Peyer's patch (tissue), 4 donors: ENCODE measurements around the gene BLZF1. TPM values are rescaled to one million over a fixed set of nuclear protein-coding genes. Genes with fewer than 3 reads are reported as not detected.
"Not testable (repeated sequence)": the region's sequence is repeated elsewhere in the genome, so short reads cannot be mapped to it uniquely, and the experiment has no call there.

ENCODE experiments used
- DNase-seq, 3 donors: peaks; one replicate each; pipeline ENCODE4 v3.0.0-alpha.2; 2017 to 2019
- H3K27ac ChIP-seq, 4 donors: fragments of 200-600 bp; sonication (generic); one replicate each; pipeline ENCODE4 v1.5.1; 2016 to 2019
- H3K27me3 ChIP-seq, 2 donors: fragments of 200-600 bp; sonication (generic); one replicate each; pipeline ENCODE4 v1.5.1; 2019
- H3K36me3 ChIP-seq, 3 donors: fragments of 200-600 bp; sonication (generic); one replicate each; pipeline ENCODE4 v1.5.1; 2016 to 2019
- H3K4me1 ChIP-seq, 4 donors: fragments of 200-600 bp; sonication (generic); one replicate each; pipeline ENCODE4 v1.5.1; 2016 to 2019
- H3K4me3 ChIP-seq, 4 donors: fragments of 200-600 bp; sonication (generic); 1 replicate in 3 of 4; 2 replicates in 1 of 4; pipeline ENCODE4 v1.5.1; 2016 to 2019; ENCODE audit warnings: mild to moderate bottlenecking in 1 of 4
- H3K9me3 ChIP-seq, 4 donors: fragments of 200-600 bp; sonication (generic); one replicate each; pipeline ENCODE4 v1.5.1; 2016 to 2019; ENCODE audit warnings: mild to moderate bottlenecking in 1 of 4
- CTCF ChIP-seq, 6 experiments: fragments of 450-650 bp in 4 of 6; fragments of 200-600 bp in 2 of 6; sonication (generic) in 1 of 6; IDR thresholded peaks; one replicate each; pipeline ENCODE4 v1.5.1; 2017 to 2019; ENCODE audit warnings: antibody characterized with exemption in 6 of 6, mild to moderate bottlenecking in 3 of 6, moderate library complexity in 1 of 6
- POLR2A ChIP-seq, 2 donors: fragments of 450-650 bp; IDR thresholded peaks; one replicate each; pipeline ENCODE4 v1.5.1; 2017; ENCODE audit warnings: antibody characterized with exemption in 2 of 2, mild to moderate bottlenecking in 2 of 2, moderate library complexity in 2 of 2
- total RNA-seq, 4 donors: library from RNA; depleted of rRNA; stranded (reverse); fragments of >200 nt; gene quantifications; one replicate each; pipeline ENCODE4 v1.1.0, GENCODE V29; 2016

Gene BLZF1
- total RNA-seq, 4 donors from 2014 or later, result 14.7 to 28.9 (median 20.3) TPM

GRCh38 chr1:169326261-169326955 lies 41.6 kb upstream of the BLZF1 start:
- H3K9me3 ChIP-seq, result no peaks in the 10 kb centered on the region
- no peak for DNase-seq
- no peaks in the 10 kb centered on the region for H3K36me3 ChIP-seq
- H3K4me1 ChIP-seq, result no peaks in the 10 kb centered on the region
- H3K4me3 ChIP-seq, result no peak overlapping the region
- H3K27ac ChIP-seq, result no peak overlapping the region
- no peak for TF ChIP-seq CTCF (IDR thresholded peaks at IDR 0.05)
- TF ChIP-seq POLR2A (IDR thresholded peaks at IDR 0.05), result no peak
- H3K27me3 ChIP-seq, result no peaks in the 10 kb centered on the region

GRCh38 chr1:169326956-169327268 lies 41.1 kb upstream of the BLZF1 start:
- H3K4me1 ChIP-seq, result no peaks in the 10 kb centered on the region
- H3K4me3 ChIP-seq, result no peak overlapping the region
- H3K36me3 ChIP-seq, result no peaks in the 10 kb centered on the region
- no peak for DNase-seq
- no peak overlapping the region for H3K27ac ChIP-seq
- TF ChIP-seq CTCF (IDR thresholded peaks at IDR 0.05) (no peak), POLR2A (IDR thresholded peaks at IDR 0.05) (no peak)
- H3K27me3 ChIP-seq, result no peaks in the 10 kb centered on the region
- no peaks in the 10 kb centered on the region for H3K9me3 ChIP-seq

- Histone ChIP-seq H3K36me3 (no peaks in the 10 kb centered on the region), H3K27ac (no peak overlapping the region), H3K27me3 (no peaks in the 10 kb centered on the region), H3K9me3 (no peaks in the 10 kb centered on the region), H3K4me3 (no peak overlapping the region), H3K4me1 (no peaks in the 10 kb centered on the region)
- no peak for TF ChIP-seq CTCF (IDR thresholded peaks at IDR 0.05)
- TF ChIP-seq POLR2A (IDR thresholded peaks at IDR 0.05), result no peak
- DNase-seq, result no peak
These were observed 40.1 kb upstream of the BLZF1 start for GRCh38 chr1:169327875-169328274.

- no peak overlapping the region for H3K27ac ChIP-seq
- TF ChIP-seq POLR2A (IDR thresholded peaks at IDR 0.05) (no peak), CTCF (IDR thresholded peaks at IDR 0.05) (no peak)
- H3K4me1 ChIP-seq, result no peaks in the 10 kb centered on the region
These were observed 38.6 kb upstream of the BLZF1 start for GRCh38 chr1:169329383-169329782.

GRCh38 chr1:169330927-169331326 lies 37.1 kb upstream of the BLZF1 start:
- Histone ChIP-seq H3K4me1 (no peaks in the 10 kb centered on the region), H3K4me3 (no peak overlapping the region), H3K27ac (no peak overlapping the region), H3K9me3 (no peaks in the 10 kb centered on the region), H3K27me3 (no peaks in the 10 kb centered on the region), H3K36me3 (no peaks in the 10 kb centered on the region)
- no peak for DNase-seq
- TF ChIP-seq CTCF (IDR thresholded peaks at IDR 0.05), result no peak
- TF ChIP-seq POLR2A (IDR thresholded peaks at IDR 0.05), result no peak

More at GRCh38 chr1:169329383-169329782, 38.6 kb upstream of the BLZF1 start:
- H3K9me3 ChIP-seq, result no peaks in the 10 kb centered on the region
- H3K27me3 ChIP-seq, result no peaks in the 10 kb centered on the region
- no peaks in the 10 kb centered on the region for H3K36me3 ChIP-seq
- no peak for DNase-seq
- H3K4me3 ChIP-seq, result no peak overlapping the region

GRCh38 chr1:169334727-169335126 lies 33.3 kb upstream of the BLZF1 start:
- not testable (repeated sequence) for H3K27me3 ChIP-seq, H3K27ac ChIP-seq, H3K4me3 ChIP-seq, H3K36me3 ChIP-seq, H3K9me3 ChIP-seq, H3K4me1 ChIP-seq, DNase-seq

- H3K4me3 ChIP-seq, H3K27me3 ChIP-seq, H3K4me1 ChIP-seq, H3K36me3 ChIP-seq, H3K9me3 ChIP-seq, DNase-seq, H3K27ac ChIP-seq: not testable (repeated sequence)
These were observed 30.9 kb upstream of the BLZF1 start for GRCh38 chr1:169336947-169337715.
